Measurements from ENCODE around the gene GNAO1.

GRCh38 chr16:56300242-56300623 is 108.9 kb downstream of the GNAO1 start:
- TF ChIP-seq CTCF (IDR thresholded peaks at IDR 0.05) (no peak), POLR2AphosphoS5 (IDR thresholded peaks at IDR 0.05) (no peak), POLR2A (IDR thresholded peaks at IDR 0.05) (no peak)
